NOMO-1 (cell line): ENCODE results near the gene CDHR5.
A peak's percentile ranks its signal among the peaks of the same experiment; 100 is the strongest.

ENCODE experiments used
- DNase-seq, 2 experiments: peaks; one replicate each; lab custom pipeline; 2025; ENCODE audit not compliant: unreplicated experiment in 2 of 2; lab: John Stamatoyannopoulos, UW

Gene CDHR5

DNA sequence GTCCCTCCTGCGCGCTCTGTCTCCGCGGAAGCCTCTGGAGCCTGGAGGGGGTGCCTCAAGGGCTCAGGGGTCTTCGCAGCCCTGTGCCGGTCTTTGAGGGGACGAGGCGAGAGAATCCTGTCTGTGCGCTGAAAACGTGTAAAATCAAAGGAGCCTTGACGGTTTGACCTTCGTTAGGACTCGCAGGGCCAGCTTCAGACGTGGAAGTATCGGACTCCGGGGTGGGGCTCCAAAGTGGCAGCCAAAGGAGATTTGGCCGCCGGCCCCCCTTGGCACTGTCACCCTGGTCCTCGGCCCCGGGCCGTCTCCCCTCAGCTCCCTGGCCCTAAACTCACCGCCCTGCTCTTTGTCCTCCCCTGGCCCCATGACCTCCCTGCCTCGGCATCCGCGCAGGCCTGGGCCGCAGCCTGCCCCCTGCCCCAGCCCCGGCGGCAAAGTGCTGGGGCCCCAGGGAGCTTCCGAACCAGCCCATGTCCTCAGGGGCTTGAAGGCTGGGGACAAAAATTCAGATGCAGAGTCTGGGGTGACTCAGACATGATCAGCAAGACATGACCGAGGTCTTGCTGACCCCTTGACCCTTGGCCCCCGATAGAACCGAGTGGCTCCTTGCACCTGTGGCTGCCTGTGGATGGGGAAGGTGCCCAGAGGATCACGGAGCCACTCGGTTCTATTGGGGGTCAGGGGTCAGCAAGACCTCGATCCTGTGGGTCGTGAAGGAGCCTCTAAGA lies 55.4 kb downstream of the CDHR5 start:
- DNase-seq: no peak

DNA sequence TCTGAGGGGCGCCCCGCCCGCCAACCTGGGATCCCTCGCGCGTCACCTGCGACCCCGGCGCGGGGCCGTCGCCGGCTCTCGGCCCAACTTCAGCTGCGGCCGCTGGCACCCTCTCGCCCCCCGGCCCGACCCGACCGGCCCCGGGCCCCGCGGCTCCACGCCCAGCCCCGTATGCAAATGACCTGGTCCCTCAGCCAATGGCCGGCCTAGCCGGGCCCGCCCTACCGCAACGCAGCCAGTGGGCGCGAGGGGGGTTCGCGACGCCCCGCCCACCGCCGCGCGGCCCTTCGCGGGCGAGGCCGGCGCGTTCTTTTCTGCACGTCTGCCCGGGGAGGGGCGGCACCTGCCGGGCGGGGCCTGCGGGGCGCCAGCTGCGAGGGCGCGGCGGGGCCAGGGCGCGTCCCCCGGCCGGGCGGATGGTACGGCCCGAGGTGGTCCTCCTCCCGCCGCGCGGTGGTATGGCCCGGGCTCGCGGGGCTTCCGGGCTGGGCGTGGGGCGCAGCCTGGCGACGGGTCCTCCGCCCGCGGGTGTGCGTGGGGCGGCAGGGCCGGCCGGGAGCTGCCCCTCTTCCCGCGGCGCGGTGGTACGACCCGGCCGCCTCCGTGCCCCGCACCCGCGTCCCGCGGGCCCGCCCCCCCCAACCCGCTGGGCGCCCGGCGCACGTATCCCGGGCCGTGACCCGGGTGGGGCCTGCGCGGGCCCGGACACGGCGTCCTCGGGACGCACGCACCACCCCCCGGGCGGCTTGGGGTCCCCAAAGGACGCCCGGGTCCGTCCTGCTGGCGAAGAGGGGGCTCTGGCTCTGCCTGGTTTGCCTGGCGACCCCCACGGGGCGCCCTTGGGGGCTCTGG lies 56.2 kb downstream of the CDHR5 start:
- peak; percentile 91 to 98 for DNase-seq

DNA sequence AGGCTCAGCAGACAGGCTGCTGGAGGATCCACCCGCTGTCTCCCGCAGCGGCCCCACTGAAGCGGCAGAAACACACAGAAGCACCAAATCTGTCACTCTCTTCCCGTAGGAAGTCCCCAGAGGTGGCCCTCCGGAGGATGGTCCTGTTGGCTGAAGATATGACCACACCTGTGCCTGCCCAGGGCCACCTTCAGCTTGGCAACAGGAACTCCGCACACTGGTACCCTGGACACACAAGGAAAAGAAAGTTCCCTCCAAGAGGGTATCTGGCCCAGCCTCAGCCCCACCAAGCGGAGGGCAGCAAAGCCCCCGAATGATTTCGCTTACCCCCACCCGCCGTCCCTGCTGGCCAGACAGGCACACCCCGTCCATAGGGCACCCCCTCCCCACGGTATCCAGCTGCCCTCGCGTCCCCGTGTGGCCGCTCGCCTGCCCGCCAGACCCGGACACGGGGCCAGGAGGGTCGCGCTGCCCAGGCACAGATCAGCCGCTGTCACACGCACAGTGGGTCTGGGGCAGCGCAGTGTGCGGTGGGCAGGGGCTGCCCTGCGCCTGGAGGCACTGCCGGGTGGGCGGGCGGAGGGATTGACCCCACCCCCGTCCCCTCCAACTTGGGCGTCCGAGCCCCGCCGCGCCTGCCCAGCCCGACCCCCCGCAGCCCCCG lies 57.0 kb downstream of the CDHR5 start:
- DNase-seq: no peak

DNA sequence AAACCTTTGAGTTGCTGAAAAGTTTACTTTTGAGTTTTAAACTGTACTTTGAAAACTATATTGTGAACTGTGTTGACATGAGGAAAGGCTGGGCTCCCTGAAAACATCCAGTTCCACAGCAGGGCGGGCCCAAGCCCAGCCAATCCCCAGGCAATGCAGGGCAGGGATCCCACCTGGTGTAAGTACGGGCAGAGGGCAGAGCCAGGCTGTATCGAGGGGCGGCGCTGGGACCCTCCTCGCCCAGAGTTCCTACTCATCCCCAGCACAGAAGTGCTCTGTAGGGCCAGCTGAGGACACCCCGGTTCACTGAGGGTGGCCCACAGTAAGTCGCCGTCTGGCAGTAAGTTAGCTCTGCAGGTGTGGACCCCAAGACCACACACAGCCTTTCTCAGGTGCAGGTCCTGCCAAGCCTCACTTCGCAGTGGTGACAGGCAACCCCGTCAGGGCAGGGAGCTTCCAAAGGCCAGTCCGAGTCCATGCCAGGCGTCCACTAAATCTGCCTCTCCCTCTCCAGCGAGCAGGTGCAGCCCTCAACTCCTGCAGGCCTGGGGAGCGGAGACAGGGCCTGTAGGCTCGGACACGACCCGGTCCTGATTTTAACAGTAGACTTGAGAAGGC lies 57.6 kb downstream of the CDHR5 start:
- no peak for DNase-seq
